ENCODE data around the gene SKA2. TPM values are rescaled to one million over a fixed set of nuclear protein-coding genes. Genes with fewer than 3 reads are reported as not detected.

The SKA2 gene
- total RNA-seq, 1 experiment from 2014 or later = 91.9 TPM

DNA sequence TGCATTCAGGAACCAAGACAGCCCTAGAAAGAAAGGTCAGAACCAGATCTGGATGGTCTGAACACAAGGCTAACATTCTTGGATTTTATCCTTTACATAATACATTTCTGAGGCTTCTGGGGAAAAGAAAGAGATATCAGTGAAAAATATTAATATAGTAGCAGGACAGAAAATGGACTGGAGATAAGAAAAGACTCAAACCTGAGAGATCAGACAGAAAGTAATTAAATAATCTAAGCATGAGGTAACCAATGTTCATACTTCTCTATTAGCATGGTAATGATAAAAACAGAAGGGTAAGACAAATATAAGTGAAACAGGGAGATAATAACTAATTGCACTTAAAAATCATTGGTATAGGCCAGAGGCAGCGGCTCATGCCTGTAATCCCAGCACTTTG is 53.8 kb downstream of the SKA2 start:
- Mint-ChIP-seq H3K27me3 (ENCODE audit: low read depth) (no peaks in the 10 kb centered on the region), H3K4me1 (peaks cover 4 to 8% of the 10 kb centered on the region in 2 experiments)
- no CpG with 5 or more reads among the region's 1 CpG for WGBS (ENCODE audit: extremely low coverage, insufficient read length, low lambda C conversion rate)

More for the DNA sequence above, 53.8 kb downstream of the SKA2 start:
- Histone ChIP-seq H4K8ac (replicated peaks; ENCODE audit: insufficient read length, low read depth, low read length) (no peak overlapping the region), H3K4me2 (ENCODE audit: insufficient read depth, insufficient read length, low read length) (no peak overlapping the region), H3K4ac (ENCODE audit: low read depth, low read length) (no peak overlapping the region), H2BK5ac (ENCODE audit: insufficient read length, low read length) (no peak overlapping the region), H4K91ac (ENCODE audit: insufficient read length, low read depth, low read length) (no peak overlapping the region), H2BK12ac (ENCODE audit: insufficient read length, low read depth, low read length) (no peak overlapping the region), H2BK15ac (ENCODE audit: low read depth, low read length) (no peak overlapping the region), H3K4me1 (ENCODE audit: insufficient read depth, low read length) (no peaks in the 10 kb centered on the region), H4K20me1 (ENCODE audit: control insufficient read depth, insufficient read depth, insufficient read length) (no peaks in the 10 kb centered on the region), H3K9ac (ENCODE audit: extremely low read depth, insufficient read length, low read length) (no peak overlapping the region), H2BK20ac (ENCODE audit: low read depth, low read length, poor library complexity, severe bottlenecking) (no peak overlapping the region), H3K23ac (ENCODE audit: insufficient read length, low read depth, low read length) (no peak overlapping the region), H2BK120ac (ENCODE audit: low read depth, low read length, poor library complexity, severe bottlenecking) (no peak overlapping the region), H4K5ac (ENCODE audit: insufficient read length, low read depth, low read length) (no peak overlapping the region), H3T11ph (ENCODE audit: low read length) (no peak overlapping the region), H3K14ac (ENCODE audit: insufficient read depth, low read length) (no peak overlapping the region), H3K79me1 (ENCODE audit: insufficient read depth, low read depth, low read length, poor library complexity, severe bottlenecking) (no peaks in the 10 kb centered on the region), H2AFZ (ENCODE audit: low read length) (no peak overlapping the region), H3K18ac (ENCODE audit: insufficient read length, low read depth, low read length) (no peak overlapping the region), H3K27ac (ENCODE audit: insufficient read length, low read depth, low read length) (no peak overlapping the region), H3K23me2 (ENCODE audit: insufficient read length, low read depth, low read length, poor library complexity, severe bottlenecking) (no peaks in the 10 kb centered on the region), H3K79me2 (ENCODE audit: insufficient read depth, low read length) (peaks cover 6% of the 10 kb centered on the region; the same call in 1 of the 2 replicates), H2AK5ac (ENCODE audit: insufficient read length, low read length) (no peak overlapping the region), H3K9me3 (ENCODE audit: control insufficient read depth, low read depth, low read length) (no peaks in the 10 kb centered on the region), H3K56ac (ENCODE audit: insufficient read length, low read depth, low read length) (no peak overlapping the region), H3K27me3 (ENCODE audit: insufficient read depth, low read length) (no peaks in the 10 kb centered on the region)
- no peak overlapping the region for H3K4me3 Mint-ChIP-seq
- no peaks in the 10 kb centered on the region for H3K9me3 Mint-ChIP-seq
- DNase-seq = no peak
- peaks cover 24 to 40% (median 37%) of the 10 kb centered on the region in 3 experiments for H3K36me3 Mint-ChIP-seq (ENCODE audit: insufficient read depth in 1 of 3, low read depth in 3 of 3)
- H3K27ac Mint-ChIP-seq = no peak overlapping the region
- TF ChIP-seq, protein P1, sequence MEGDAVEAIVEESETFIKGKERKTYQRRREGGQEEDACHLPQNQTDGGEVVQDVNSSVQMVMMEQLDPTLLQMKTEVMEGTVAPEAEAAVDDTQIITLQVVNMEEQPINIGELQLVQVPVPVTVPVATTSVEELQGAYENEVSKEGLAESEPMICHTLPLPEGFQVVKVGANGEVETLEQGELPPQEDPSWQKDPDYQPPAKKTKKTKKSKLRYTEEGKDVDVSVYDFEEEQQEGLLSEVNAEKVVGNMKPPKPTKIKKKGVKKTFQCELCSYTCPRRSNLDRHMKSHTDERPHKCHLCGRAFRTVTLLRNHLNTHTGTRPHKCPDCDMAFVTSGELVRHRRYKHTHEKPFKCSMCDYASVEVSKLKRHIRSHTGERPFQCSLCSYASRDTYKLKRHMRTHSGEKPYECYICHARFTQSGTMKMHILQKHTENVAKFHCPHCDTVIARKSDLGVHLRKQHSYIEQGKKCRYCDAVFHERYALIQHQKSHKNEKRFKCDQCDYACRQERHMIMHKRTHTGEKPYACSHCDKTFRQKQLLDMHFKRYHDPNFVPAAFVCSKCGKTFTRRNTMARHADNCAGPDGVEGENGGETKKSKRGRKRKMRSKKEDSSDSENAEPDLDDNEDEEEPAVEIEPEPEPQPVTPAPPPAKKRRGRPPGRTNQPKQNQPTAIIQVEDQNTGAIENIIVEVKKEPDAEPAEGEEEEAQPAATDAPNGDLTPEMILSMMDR (conservative IDR thresholded peaks at IDR 0.05) = no peak

Data from H9 (cell line).